Measurements from ENCODE around the gene KNSTRN. TPM values are rescaled to one million over a fixed set of nuclear protein-coding genes. Genes with fewer than 3 reads are reported as not detected.

Gene KNSTRN
- total and polyA plus RNA-seq, 2 of the 13 experiments (the other 11 are each of a cell fraction or from before 2014, with no cell fraction given), result 20.3 to 62.3 TPM

DNA sequence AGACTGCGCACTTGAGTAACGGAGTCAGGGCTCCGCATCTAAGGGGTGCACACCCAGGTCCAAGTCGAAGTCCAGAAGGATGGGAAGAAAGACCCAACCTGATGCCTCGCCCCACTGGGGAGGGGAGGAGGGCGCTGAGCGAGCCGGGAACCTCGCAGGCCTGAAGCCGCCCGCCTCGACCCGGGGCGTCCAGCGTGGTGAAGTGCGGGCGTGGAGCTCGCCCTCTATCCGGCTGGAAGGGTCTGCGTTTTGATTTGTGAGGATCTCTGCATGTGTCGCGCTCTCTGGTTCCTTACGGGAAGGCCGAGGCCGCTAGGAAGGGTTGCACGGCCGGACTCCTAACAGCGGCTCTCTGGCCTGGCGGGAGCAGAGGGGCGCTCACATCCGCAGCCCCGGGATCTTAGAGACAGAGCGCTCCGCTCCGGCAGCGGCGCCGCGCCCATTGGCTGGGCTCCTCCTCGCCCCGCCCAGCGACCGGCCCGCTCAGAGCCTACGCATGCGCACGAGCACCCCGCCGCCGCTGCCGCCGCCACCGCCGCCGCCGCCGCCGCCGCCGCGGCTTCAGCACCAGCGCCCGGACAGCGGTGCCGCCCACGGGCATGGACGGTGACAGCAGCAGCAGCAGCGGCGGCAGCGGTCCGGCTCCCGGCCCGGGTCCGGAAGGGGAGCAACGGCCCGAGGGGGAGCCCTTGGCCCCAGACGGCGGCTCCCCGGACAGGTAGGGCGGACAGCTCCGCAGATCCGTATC is 24.6 kb upstream of the KNSTRN start, which contains the start of gene DISP2 (continued):
- TF ChIP-seq BCL6 (CRISPR knock-in tag; IDR thresholded peaks at IDR 0.05) (no peak), KDM5B (CRISPR knock-in tag; IDR thresholded peaks at IDR 0.05; ENCODE audit: borderline replicate concordance) (peak; percentile 57; the same call in 1 of the 2 replicates), PAF1 (CRISPR knock-in tag; IDR thresholded peaks at IDR 0.05) (no peak), RFX5 (IDR thresholded peaks at IDR 0.05; ENCODE audit: low read depth, low read length) (0 out of 2 replicates have a peak, but pooled peaks have one; percentile 11), HES4 (CRISPR knock-in tag; IDR thresholded peaks at IDR 0.05; ENCODE audit: borderline replicate concordance) (no peak; the same call in 1 of the 2 replicates), MAZ (IDR thresholded peaks at IDR 0.05; ENCODE audit: borderline replicate concordance, low read depth, low read length) (no peak), MAZ (CRISPR knock-in tag; IDR thresholded peaks at IDR 0.05; ENCODE audit: low read depth) (peak; percentile 82), SMC3 (IDR thresholded peaks at IDR 0.05; ENCODE audit: low read length) (no peak), AHR (CRISPR knock-in tag; IDR thresholded peaks at IDR 0.05) (0 out of 2 replicates have a peak, but pooled peaks have one; percentile 32), MIER2 (CRISPR knock-in tag; IDR thresholded peaks at IDR 0.05) (peak; percentile 89; the same call in 1 of the 2 replicates), TBX2 (CRISPR knock-in tag; IDR thresholded peaks at IDR 0.05; ENCODE audit: borderline replicate concordance) (peak; percentile 47; the same call in 1 of the 2 replicates), NKX3-1 (CRISPR knock-in tag; IDR thresholded peaks at IDR 0.05) (peak; percentile 30; the same call in 1 of the 2 replicates), EED (CRISPR knock-in tag; IDR thresholded peaks at IDR 0.05) (0 out of 2 replicates have a peak, but pooled peaks have one; percentile 28), ZNF652 (CRISPR knock-in tag; IDR thresholded peaks at IDR 0.05; ENCODE audit: borderline replicate concordance, low read depth) (no peak), ATF7-NPFF (CRISPR knock-in tag; IDR thresholded peaks at IDR 0.05; ENCODE audit: low read depth) (peak; percentile 40; the same call in 1 of the 2 replicates), SRSF9 (IDR thresholded peaks at IDR 0.05; ENCODE audit: borderline replicate concordance, insufficient read depth, low read depth, low read length, poor library complexity, severe bottlenecking) (no peak), HNRNPLL (IDR thresholded peaks at IDR 0.05; ENCODE audit: low read depth, low read length, poor library complexity, severe bottlenecking) (peak; percentile 39), NFYC (CRISPR knock-in tag; IDR thresholded peaks at IDR 0.05) (peak; percentile 52)
- TF ChIP-seq, protein P1, sequence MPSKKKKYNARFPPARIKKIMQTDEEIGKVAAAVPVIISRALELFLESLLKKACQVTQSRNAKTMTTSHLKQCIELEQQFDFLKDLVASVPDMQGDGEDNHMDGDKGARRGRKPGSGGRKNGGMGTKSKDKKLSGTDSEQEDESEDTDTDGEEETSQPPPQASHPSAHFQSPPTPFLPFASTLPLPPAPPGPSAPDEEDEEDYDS (CRISPR knock-in tag; IDR thresholded peaks at IDR 0.05), result 0 out of 2 replicates have a peak, but pooled peaks have one; percentile 21
- TF ChIP-seq, protein P2, sequence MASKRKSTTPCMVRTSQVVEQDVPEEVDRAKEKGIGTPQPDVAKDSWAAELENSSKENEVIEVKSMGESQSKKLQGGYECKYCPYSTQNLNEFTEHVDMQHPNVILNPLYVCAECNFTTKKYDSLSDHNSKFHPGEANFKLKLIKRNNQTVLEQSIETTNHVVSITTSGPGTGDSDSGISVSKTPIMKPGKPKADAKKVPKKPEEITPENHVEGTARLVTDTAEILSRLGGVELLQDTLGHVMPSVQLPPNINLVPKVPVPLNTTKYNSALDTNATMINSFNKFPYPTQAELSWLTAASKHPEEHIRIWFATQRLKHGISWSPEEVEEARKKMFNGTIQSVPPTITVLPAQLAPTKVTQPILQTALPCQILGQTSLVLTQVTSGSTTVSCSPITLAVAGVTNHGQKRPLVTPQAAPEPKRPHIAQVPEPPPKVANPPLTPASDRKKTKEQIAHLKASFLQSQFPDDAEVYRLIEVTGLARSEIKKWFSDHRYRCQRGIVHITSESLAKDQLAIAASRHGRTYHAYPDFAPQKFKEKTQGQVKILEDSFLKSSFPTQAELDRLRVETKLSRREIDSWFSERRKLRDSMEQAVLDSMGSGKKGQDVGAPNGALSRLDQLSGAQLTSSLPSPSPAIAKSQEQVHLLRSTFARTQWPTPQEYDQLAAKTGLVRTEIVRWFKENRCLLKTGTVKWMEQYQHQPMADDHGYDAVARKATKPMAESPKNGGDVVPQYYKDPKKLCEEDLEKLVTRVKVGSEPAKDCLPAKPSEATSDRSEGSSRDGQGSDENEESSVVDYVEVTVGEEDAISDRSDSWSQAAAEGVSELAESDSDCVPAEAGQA (IDR thresholded peaks at IDR 0.05; ENCODE audit: low read depth), result no peak
- TF ChIP-seq, protein P2 (CRISPR knock-in tag; IDR thresholded peaks at IDR 0.05; ENCODE audit: borderline replicate concordance), result no peak
- TF ChIP-seq, protein P3, sequence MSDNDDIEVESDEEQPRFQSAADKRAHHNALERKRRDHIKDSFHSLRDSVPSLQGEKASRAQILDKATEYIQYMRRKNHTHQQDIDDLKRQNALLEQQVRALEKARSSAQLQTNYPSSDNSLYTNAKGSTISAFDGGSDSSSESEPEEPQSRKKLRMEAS (IDR thresholded peaks at IDR 0.05), result peak; percentile 64
- TF ChIP-seq, protein P4, sequence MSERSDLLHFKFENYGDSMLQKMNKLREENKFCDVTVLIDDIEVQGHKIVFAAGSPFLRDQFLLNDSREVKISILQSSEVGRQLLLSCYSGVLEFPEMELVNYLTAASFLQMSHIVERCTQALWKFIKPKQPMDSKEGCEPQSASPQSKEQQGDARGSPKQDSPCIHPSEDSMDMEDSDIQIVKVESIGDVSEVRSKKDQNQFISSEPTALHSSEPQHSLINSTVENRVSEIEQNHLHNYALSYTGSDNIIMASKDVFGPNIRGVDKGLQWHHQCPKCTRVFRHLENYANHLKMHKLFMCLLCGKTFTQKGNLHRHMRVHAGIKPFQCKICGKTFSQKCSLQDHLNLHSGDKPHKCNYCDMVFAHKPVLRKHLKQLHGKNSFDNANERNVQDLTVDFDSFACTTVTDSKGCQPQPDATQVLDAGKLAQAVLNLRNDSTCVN (CRISPR knock-in tag; IDR thresholded peaks at IDR 0.05; ENCODE audit: borderline replicate concordance), result 0 out of 2 replicates have a peak, but pooled peaks have one; percentile 19
